K562 (cell line): ENCODE measurements around the gene RSPRY1. TPM values are rescaled to one million over a fixed set of nuclear protein-coding genes. Genes with fewer than 3 reads are reported as not detected.

Experiments used
- ATAC-seq: fragments of 200-7000 bp; cut with Tn5 transposase; 3 replicates; pipeline ENCODE4 v1.9.1; 2020; ENCODE audit warnings: moderate library complexity
- BruUV-seq: library from RNA; stranded (reverse); fragments of 400-500 nt; replicated peaks from 2 replicates; lab custom pipeline; 2021; lab: Mats Ljungman, UMichigan
- CTCF ChIA-PET: fragments of 300-600 bp; formaldehyde crosslinking; extraction: SDS; loops from one replicate; lab custom pipeline; 2021; ENCODE audit warnings: low intra/inter-chr PET ratio; lab: Yijun Ruan, JAX
- POLR2A ChIA-PET: fragments of 300-600, 350-650 bp; sonication (Branson Sonifier 250); formaldehyde crosslinking; extraction: SDS; loops from one replicate; lab custom pipeline; 2021; ENCODE audit warnings: antibody characterized with exemption, inconsistent platforms; lab: Yijun Ruan, JAX
- DNase-seq, 4 experiments: peaks; one replicate each; pipeline versions ENCODE4 v3.0.0 to v3.0.0-alpha.2; 2011 to 2018; ENCODE audit warnings: low spot score in 3 of 4, mixed read lengths in 3 of 4; ENCODE audit errors: extremely low read depth in 1 of 4
- FAIRE-seq: peaks from 2 replicates; lab custom pipeline; 2011; peaks lifted over from hg19 to GRCh38; lab: Jason Lieb, UNC
- H2AFZ ChIP-seq: 2 replicates; pipeline ENCODE4 v1.6.0; 2011; ENCODE audit warnings: low read depth, low read length, control low read depth, inconsistent platforms
- H3K27ac ChIP-seq: fragments of 200-600 bp; 3 replicates; pipeline ENCODE4 v1.8.0; 2011; ENCODE audit warnings: low read depth, mild to moderate bottlenecking, control low read depth, inconsistent platforms, low read length, moderate library complexity, mixed read lengths; ENCODE audit errors: extremely low read depth
- H3K27me3 ChIP-seq, 2 experiments: fragments of 300-600 bp in 1 of 2; 2 replicates in 1 of 2; 3 replicates in 1 of 2; pipeline versions ENCODE4 v1.6.0 to v1.8.0; 2011; ENCODE audit warnings: inconsistent platforms in 2 of 2, low read length in 2 of 2, mild to moderate bottlenecking in 1 of 2, mixed read lengths in 1 of 2, moderate library complexity in 1 of 2; ENCODE audit not compliant: control insufficient read depth in 2 of 2, insufficient read depth in 2 of 2
- H3K36me3 ChIP-seq: fragments of 300-600 bp; 3 replicates; pipeline ENCODE4 v1.8.0; 2011; ENCODE audit warnings: mild to moderate bottlenecking, low read length, inconsistent platforms; ENCODE audit not compliant: control insufficient read depth, insufficient read depth
- H3K4me1 ChIP-seq, 2 experiments: fragments of 200-600 bp in 1 of 2; replicated peaks in 1 of 2; 2 replicates in 1 of 2; 3 replicates in 1 of 2; pipeline versions ENCODE4 v1.5.1 to v1.8.0; 2011; ENCODE audit warnings: inconsistent platforms in 2 of 2, low read length in 2 of 2, mild to moderate bottlenecking in 1 of 2, mixed read lengths in 1 of 2, moderate library complexity in 1 of 2; ENCODE audit not compliant: control insufficient read depth in 2 of 2, insufficient read depth in 2 of 2
- H3K4me2 ChIP-seq: 2 replicates; pipeline ENCODE4 v1.6.1; 2011; ENCODE audit warnings: low read length, control low read depth, inconsistent platforms, mixed read lengths; ENCODE audit not compliant: insufficient read depth
- H3K4me3 ChIP-seq: fragments of 200-600 bp; sonication (generic), shearing (Covaris generic); 2 replicates; pipeline ENCODE4 v1.5.1; 2016; ENCODE audit warnings: control low read depth, inconsistent platforms
- H3K79me2 ChIP-seq: fragments of 200-600 bp; 3 replicates; pipeline ENCODE4 v1.8.0; 2011; ENCODE audit warnings: low read length, inconsistent platforms; ENCODE audit not compliant: control insufficient read depth, insufficient read depth
- H3K9ac ChIP-seq, 2 experiments: 2 replicates each; pipeline versions ENCODE4 v1.6.0 to v1.6.1; 2011; ENCODE audit warnings: low read depth in 2 of 2, low read length in 2 of 2, control low read depth in 1 of 2, inconsistent platforms in 1 of 2, mild to moderate bottlenecking in 1 of 2, mixed read lengths in 1 of 2; ENCODE audit not compliant: insufficient read depth in 1 of 2
- H3K9me1 ChIP-seq: one replicate; pipeline ENCODE4 v1.6.0; 2011; ENCODE audit warnings: inconsistent platforms, mild to moderate bottlenecking, low read length, moderate library complexity; ENCODE audit not compliant: control insufficient read depth, insufficient read depth
- H3K9me3 ChIP-seq: replicated peaks from 2 replicates; pipeline ENCODE4 v1.5.1; 2011; ENCODE audit warnings: low read depth, low read length, inconsistent platforms; ENCODE audit not compliant: control insufficient read depth, insufficient read depth
- H4K20me1 ChIP-seq: replicated peaks from 2 replicates; pipeline ENCODE4 v1.6.1; 2011; ENCODE audit warnings: low read length, inconsistent platforms, mixed read lengths; ENCODE audit not compliant: control insufficient read depth, insufficient read depth
- MCM2 ChIP-seq: fragments of 450-650 bp; IDR thresholded peaks from 2 replicates; pipeline ENCODE4 v1.6.1; 2017; ENCODE audit warnings: low read depth, mild to moderate bottlenecking
- RB1 ChIP-seq: fragments of 450-650 bp; IDR thresholded peaks from 2 replicates; pipeline ENCODE4 v1.6.1; 2017; ENCODE audit warnings: low read depth, mild to moderate bottlenecking
- TEAD4 ChIP-seq, 2 experiments: sonication (generic) in 1 of 2; formaldehyde crosslinking in 1 of 2; IDR thresholded peaks; 2 replicates each; pipeline versions ENCODE4 v1.6.1 to v1.8.0; 2012 to 2022; ENCODE audit warnings: borderline replicate concordance in 1 of 2, inconsistent platforms in 1 of 2, low read length in 1 of 2, mild to moderate bottlenecking in 1 of 2, missing genetic modification reagents in 1 of 2
- ZNF764 ChIP-seq: fragments of 250-450 bp; sonication (Bioruptor Pico); IDR thresholded peaks from 2 replicates; pipeline ENCODE4 v1.4.0; 2020; ENCODE audit warnings: low read depth, mild to moderate bottlenecking, moderate library complexity
- WGBS: fragments of 100-300 bp; shearing (Covaris generic); methylation state at CpG from one replicate; pipeline ENCODE4 v1.1.6; 2016; ENCODE audit warnings: low coverage, mixed read lengths; ENCODE audit not compliant: insufficient coverage; ENCODE audit errors: missing lambda C conversion rate; 5-methylcytosine and 5-hydroxymethylcytosine counted together
- in situ Hi-C: fragments of 300-500 bp; cut with MboI; formaldehyde crosslinking; loops from 4 replicates; pipeline ENCODE4 v1.15.0; 2018; ENCODE audit warnings: inconsistent platforms, mixed read lengths
- intact Hi-C: fragments of 100-400 bp; cut with micrococcal nuclease; formaldehyde crosslinking; loops from 2 replicates; pipeline ENCODE4 v1.14.2; 2022
- polyA plus RNA-seq, 8 experiments: library from polyadenylated mRNA; depleted of rRNA in 4 of 8; stranded (reverse) in 5 of 8; unstranded in 3 of 8; fragments of >200 nt; fragmentation: Nextera tagmentation in 2 of 8; fragmentation: Illumina TruSeq in 1 of 8; extraction: Ambion mirVana in 2 of 8; extraction: Trizol in 1 of 8; gene quantifications; 2 replicates each; pipeline versions ENCODE4 v1.2.1 to v1.2.3, GENCODE V29; 2011 to 2014; ENCODE audit warnings: inconsistent platforms in 1 of 8, missing spikeins in 1 of 8
- total RNA-seq, 7 experiments: library from RNA; depleted of rRNA in 6 of 7; stranded (reverse); fragments of >200 nt in 6 of 7; fragmentation: Illumina TruSeq in 2 of 7; extraction: Trizol in 2 of 7; gene quantifications; 2 replicates each; pipeline versions ENCODE4 v1.2.1 to v1.2.3, GENCODE V29; 2011 to 2021; ENCODE audit warnings: low replicate concordance in 1 of 7
- TF ChIP-seq, protein P1 (sequence below): fragments of 450-650 bp; formaldehyde crosslinking; IDR thresholded peaks from 2 replicates; pipeline ENCODE4 v1.4.0; 2022; ENCODE audit warnings: missing genetic modification characterization
- TF ChIP-seq, protein P2 (sequence below), 3 experiments: IDR thresholded peaks in 2 of 3; conservative IDR thresholded peaks in 1 of 3; 2 replicates each; pipeline ENCODE4 v1.5.1; 2011 to 2012; ENCODE audit warnings: low read length in 3 of 3, mild to moderate bottlenecking in 3 of 3, control low read depth in 2 of 3, improper control_type of control experiment in 1 of 3, inconsistent platforms in 1 of 3, low read depth in 1 of 3, mixed read lengths in 1 of 3, moderate library complexity in 1 of 3; ENCODE audit not compliant: insufficient read depth in 2 of 3
- TF ChIP-seq, protein P3 (sequence below): fragments of 250-450 bp; sonication (Bioruptor Pico); IDR thresholded peaks from 2 replicates; pipeline ENCODE4 v1.5.0; 2020; ENCODE audit warnings: mild to moderate bottlenecking

Gene RSPRY1
- total and polyA plus RNA-seq, 9 of the 15 experiments (the other 6 are each of a cell fraction or from before 2014, with no cell fraction given): 10.2 to 27.8 (median 20.8) TPM

DNA sequence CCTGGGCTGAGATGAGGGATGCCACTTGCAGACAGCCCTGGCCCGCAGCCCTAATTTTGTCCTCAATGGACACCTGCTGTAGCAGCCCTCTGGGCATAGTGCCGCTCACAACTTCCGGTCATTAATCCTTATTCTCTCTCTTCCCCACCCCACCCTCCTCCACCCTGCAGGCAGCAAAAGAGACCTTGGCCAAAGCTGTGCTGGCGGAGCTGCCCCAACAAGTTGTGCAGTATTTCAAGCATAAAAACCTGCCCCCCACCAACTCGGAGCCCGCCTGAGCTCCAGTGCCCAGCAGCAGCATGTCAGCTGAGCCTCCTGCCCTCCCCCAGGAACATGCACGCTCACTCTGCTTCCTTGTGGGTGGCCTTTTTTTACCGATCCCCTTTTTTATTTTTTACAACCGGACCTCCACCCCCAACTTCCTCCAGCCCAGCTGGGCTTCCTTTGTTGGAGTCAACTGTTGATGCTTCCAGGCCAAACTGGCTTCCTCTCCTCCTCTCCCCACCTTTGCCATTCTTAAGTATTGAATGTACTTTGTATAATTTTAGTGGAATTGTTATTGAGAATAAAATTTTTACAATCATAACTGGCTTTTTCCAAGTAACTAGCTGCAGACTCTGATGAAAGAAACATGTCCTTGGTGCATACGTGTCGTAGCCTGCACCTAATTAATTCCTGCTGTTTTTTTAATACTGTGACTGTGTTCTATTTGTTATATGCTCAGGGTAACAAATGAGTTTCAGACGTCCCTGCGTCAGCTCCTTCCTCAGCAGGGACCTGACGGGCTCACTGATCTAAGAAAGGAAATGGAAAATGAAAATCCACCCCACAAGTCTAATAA lies 38.5 kb upstream of the RSPRY1 start (continued):
- TF ChIP-seq, protein P1, sequence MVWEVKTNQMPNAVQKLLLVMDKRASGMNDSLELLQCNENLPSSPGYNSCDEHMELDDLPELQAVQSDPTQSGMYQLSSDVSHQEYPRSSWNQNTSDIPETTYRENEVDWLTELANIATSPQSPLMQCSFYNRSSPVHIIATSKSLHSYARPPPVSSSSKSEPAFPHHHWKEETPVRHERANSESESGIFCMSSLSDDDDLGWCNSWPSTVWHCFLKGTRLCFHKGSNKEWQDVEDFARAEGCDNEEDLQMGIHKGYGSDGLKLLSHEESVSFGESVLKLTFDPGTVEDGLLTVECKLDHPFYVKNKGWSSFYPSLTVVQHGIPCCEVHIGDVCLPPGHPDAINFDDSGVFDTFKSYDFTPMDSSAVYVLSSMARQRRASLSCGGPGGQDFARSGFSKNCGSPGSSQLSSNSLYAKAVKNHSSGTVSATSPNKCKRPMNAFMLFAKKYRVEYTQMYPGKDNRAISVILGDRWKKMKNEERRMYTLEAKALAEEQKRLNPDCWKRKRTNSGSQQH (CRISPR knock-in tag): no peak
- TF ChIP-seq ZNF764 (CRISPR knock-in tag): no peak
- no peak for TF ChIP-seq MCM2
- TF ChIP-seq, protein P2, sequence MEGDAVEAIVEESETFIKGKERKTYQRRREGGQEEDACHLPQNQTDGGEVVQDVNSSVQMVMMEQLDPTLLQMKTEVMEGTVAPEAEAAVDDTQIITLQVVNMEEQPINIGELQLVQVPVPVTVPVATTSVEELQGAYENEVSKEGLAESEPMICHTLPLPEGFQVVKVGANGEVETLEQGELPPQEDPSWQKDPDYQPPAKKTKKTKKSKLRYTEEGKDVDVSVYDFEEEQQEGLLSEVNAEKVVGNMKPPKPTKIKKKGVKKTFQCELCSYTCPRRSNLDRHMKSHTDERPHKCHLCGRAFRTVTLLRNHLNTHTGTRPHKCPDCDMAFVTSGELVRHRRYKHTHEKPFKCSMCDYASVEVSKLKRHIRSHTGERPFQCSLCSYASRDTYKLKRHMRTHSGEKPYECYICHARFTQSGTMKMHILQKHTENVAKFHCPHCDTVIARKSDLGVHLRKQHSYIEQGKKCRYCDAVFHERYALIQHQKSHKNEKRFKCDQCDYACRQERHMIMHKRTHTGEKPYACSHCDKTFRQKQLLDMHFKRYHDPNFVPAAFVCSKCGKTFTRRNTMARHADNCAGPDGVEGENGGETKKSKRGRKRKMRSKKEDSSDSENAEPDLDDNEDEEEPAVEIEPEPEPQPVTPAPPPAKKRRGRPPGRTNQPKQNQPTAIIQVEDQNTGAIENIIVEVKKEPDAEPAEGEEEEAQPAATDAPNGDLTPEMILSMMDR (IDR thresholded peaks at IDR 0.05 in 2 of 3, conservative IDR thresholded peaks at IDR 0.05 in 1 of 3; ENCODE audit: insufficient read depth in 2 of 3, low read depth in 1 of 3, low read length in 3 of 3): no peak
- TF ChIP-seq RB1: no peak

DNA sequence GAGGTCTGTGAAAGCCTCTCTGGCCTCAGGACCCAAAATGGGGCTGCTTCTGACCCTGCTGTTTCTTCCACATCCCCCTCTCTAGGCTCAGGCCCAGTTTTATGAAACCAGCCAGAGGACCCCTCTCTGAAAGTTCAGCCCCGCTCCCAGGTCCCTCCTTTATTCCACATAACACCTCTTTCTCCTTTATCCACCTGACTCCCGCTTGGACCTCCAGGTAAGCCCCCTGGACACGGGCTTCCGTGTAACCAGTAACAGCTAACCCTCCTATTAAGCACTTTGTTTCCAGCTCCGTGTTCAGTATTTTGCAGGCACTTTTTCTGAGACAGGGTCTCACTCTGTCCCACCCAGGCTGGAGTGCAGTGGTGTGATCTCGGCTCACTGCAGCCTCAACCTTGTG lies 37.6 kb upstream of the RSPRY1 start:
- Histone ChIP-seq H3K4me1 (peaks cover 17% of the 10 kb centered on the region in 2 experiments), H2AFZ (no peak overlapping the region), H4K20me1 (no peaks in the 10 kb centered on the region), H3K27ac (no peak overlapping the region), H3K9me3 (no peaks in the 10 kb centered on the region), H3K79me2 (no peaks in the 10 kb centered on the region), H3K9ac (no peak overlapping the region), H3K27me3 (no peaks in the 10 kb centered on the region), H3K9me1 (no peaks in the 10 kb centered on the region), H3K4me3 (no peak overlapping the region), H3K36me3 (peaks cover 18% of the 10 kb centered on the region; the same call in 2 of the 3 replicates), H3K4me2 (no peak overlapping the region)
- FAIRE-seq (no peak), ATAC-seq (no peak), DNase-seq (no peak)
- 80% methylated on average over 6 of the region's 6 CpGs for WGBS
- intact Hi-C loops: no loop called here
- ChIA-PET POLR2A (interaction anchor here (1.1 to 1.8 kb wide), 5 partner anchors 8 to 76 kb away, joined by 3 to 5 read pairs (median 4); no protein-coding TSS in a partner anchor), CTCF (no interaction called here)
- BruUV-seq: no TSS peak
- in situ Hi-C loops: no loop called here
- TF ChIP-seq TEAD4 (IDR thresholded peaks at IDR 0.05; ENCODE audit: low read length) (no peak), TEAD4 (CRISPR knock-in tag; IDR thresholded peaks at IDR 0.05; ENCODE audit: borderline replicate concordance) (no peak)
- TF ChIP-seq, protein P3, sequence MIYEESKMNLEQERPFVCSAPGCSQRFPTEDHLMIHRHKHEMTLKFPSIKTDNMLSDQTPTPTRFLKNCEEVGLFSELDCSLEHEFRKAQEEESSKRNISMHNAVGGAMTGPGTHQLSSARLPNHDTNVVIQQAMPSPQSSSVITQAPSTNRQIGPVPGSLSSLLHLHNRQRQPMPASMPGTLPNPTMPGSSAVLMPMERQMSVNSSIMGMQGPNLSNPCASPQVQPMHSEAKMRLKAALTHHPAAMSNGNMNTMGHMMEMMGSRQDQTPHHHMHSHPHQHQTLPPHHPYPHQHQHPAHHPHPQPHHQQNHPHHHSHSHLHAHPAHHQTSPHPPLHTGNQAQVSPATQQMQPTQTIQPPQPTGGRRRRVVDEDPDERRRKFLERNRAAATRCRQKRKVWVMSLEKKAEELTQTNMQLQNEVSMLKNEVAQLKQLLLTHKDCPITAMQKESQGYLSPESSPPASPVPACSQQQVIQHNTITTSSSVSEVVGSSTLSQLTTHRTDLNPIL (CRISPR knock-in tag): no peak
